Limb (tissue), 2 donors: Measurements from ENCODE around the gene SOD2.
A peak's percentile ranks its signal among the peaks of the same experiment; 100 is the strongest.
"Not testable (repeated sequence)": the region's sequence is repeated elsewhere in the genome, so short reads cannot be mapped to it uniquely, and the experiment has no call there.

Source experiments
- DNase-seq, 2 donors: peaks; one replicate each; pipeline ENCODE4 v3.0.0-alpha.2; 2016; ENCODE audit errors: extremely low spot score in 2 of 2

Gene SOD2

GRCh38 chr6:159682810-159683209, 10.2 kb downstream of the SOD2 start:
- no peak for DNase-seq

DNA sequence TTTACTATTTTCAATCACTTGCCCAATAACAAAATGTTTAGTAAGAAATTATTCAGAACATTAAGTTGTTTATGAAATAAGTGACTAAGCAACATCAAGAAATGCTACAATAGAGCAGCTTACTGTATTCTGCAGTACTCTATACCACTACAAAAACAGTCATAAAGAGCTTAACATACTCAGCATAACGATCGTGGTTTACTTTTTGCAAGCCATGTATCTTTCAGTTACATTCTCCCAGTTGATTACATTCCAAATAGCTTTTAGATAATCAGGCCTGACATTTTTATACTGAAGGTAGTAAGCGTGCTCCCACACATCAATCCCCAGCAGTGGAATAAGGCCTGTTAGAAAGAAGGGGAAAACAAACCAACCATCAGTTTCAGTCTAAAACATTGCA, 10.7 kb downstream of the SOD2 start:
- no peak for DNase-seq

DNA sequence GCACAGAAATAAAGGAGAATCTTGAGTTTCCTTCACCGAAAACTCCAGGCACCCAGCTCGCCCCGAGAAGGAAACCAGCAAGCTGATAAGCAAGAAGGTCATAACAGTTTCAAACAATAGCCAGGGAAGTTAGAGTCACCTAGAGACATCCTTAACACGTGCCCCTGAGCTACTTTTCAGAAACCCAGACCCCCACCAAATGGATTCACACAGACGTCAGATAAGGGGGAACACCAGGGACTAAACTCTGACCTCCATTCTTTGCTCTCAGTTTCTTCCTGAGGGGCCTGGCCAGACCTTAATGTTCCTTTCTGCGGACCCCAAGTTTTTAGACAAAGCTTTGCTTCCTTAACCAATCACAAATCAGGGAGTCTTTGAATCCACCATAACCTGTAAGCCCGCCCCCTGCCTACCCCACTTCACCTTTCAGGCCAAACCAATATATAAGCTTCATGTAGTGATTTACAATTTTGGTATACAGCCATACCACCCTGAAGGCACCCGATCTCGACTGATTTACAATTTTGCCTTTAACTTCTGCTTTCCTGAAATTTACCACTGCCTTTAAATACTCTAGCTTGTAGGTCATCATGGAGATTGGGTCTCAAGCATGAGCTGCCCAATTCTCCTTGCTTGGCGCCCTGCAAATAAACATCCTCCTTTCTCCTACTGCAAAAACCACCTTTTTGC, 11.7 kb downstream of the SOD2 start:
- DNase-seq, result no peak

DNA sequence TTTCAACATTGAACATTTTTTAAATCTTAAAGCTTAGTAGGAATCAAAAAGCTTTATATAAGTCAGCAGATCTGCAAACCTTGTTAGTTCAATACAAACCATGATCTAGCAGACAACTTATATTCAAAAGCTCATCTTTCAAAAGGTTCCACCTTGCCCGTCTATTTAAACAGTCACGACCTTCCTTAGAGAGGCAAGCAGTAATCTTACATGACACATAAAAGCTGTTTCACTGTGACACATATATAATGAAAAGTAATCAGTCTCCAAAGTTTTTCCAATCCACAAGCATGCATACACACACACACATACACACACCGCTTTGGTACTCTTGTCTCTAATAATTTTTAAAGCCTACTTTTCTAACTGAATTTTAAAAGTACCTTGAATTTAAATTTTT, 12.9 kb downstream of the SOD2 start:
- DNase-seq, result no peak

- DNase-seq, result no peak
These were observed 13.7 kb downstream of the SOD2 start for GRCh38 chr6:159679091-159680077.

DNA sequence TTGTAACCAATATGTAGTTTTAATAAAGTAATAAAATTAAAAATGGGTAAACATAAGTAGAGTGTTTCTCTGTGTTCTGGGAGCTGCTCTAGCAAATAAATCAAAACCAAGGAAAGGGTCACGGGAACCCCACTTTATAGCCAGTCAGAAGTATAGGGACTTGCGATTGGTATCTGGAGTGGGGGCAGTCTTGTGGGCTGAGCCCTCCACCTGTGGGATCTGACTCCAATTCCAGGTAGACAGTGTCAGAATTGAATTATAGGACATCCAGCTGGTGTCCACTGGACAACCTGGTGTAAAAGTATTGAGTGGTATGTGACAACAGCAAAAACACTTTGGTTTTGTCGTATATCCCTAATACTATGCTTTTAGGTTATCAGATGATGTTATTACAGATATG, 14.5 kb downstream of the SOD2 start:
- no peak for DNase-seq

DNA sequence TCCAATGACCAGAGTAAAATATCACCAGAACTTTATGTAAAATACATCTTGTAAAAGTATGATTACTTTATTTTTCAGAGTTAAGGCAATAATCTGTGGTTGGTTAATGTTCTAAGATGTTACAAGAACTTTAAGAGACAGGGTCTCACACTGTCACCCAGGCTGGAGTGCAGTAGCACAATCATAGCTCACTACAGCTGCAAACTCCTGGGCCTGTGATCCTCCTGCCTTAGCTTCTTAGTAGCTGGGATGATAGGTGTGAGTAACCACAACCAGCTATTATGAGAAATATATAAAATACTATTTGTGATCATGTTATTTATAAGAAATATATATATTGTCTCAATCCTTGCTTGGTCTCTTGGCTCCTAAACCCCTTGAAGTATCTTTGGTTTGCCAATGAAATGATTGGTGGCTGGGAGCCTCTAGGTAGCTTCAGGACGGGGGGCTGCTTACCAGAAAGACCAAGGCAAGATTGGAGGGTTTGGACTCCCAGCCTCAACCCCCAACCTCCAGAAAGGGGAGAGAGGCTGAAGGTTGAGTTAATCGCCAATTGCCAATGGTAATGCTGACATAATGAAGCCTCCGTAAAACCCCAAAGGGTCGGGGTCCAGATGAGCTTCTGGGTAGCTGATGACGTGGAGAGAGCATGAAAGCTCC, 15.4 kb downstream of the SOD2 start:
- DNase-seq, result no peak

- no peak for DNase-seq
These were observed 16.0 kb downstream of the SOD2 start for GRCh38 chr6:159676890-159677505.

DNA sequence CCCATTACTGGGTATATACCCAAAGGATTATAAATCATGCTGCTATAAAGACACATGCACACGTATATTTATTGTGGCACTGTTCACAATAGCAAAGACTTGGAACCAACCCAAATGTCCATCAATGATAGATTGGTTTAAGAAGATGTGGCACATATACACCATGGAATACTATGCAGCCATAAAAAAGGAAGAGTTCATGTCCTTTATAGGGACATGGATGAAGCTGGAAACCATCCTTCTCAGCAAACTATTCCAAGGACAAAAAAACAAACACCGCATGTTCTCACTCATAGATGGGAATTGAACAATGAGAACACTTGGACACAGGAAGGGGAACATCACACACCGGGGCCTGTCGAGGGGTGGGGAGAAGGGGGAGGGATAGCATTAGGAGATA, 16.8 kb downstream of the SOD2 start:
- not testable (repeated sequence) for DNase-seq

- no peak for DNase-seq
These were observed 27.0 kb downstream of the SOD2 start for GRCh38 chr6:159665868-159666635.

DNA sequence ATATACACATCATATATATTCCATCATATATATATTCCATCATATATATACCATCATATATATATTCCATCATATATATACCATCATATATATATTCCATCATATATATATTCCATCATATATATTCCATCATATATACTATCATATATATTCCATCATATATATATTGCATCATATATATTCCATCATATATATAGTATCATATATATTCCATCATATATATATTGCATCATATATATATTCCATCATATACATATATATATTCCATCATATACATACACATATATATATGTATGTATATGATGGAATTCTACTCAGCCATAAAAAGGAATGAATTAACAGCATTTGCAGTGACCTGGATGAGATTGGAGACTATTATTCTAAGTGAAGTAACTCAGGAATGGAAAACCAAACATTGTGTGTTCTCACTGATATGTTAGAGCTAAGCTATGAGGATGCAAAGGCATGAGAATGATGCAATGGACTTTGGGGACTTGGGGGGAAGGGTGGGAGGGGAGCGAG, 29.6 kb downstream of the SOD2 start:
- not testable (repeated sequence) for DNase-seq

DNA sequence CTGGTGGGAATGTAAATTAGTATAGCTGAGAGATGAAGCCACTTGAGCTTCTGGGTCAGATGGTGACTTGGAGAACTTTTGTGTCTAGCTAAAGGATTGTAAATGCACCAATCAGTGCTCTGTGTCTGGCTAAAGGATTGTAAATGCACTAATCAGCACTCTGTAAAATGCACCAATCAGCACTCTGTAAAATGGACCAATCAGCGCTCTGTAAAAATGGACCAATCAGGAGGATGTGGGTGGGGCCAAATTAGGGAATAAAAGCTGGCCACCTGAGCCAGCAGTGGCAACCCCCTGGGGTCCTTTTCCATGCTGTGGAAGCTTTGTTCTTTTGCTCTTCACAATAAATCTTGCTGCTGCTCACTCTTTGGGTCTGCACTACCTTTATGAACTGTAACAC, 31.1 kb downstream of the SOD2 start:
- not testable (repeated sequence) for DNase-seq

- DNase-seq, result no peak
These were observed 37.5 kb downstream of the SOD2 start for GRCh38 chr6:159655409-159655988.

- peak in 1 of 2 donors; percentile 91 for DNase-seq
These were observed 38.5 kb downstream of the SOD2 start for GRCh38 chr6:159654483-159655098.

- no peak for DNase-seq
These were observed 42.7 kb downstream of the SOD2 start for GRCh38 chr6:159650314-159650713.

- no peak for DNase-seq
These were observed 43.6 kb downstream of the SOD2 start for GRCh38 chr6:159649441-159649840.

DNA sequence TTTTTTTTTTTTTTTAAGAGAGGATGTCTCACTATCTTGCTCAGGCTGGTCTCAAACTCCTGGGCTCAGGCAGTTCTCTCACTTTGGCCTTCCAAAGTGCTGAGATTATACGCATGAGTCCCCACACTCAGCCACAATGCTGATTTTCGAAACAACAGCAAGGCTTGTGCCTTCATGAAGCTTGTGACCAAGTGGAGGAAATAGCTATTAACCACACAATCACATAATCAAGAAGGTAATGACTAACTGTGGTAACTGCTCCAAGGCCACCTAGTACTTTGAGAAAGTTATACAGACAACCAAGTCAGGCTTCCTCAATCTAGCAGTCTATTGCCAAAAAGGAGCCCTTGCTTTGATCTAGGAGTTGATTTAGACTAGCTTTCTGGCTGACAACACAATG, 46.3 kb downstream of the SOD2 start:
- DNase-seq, result no peak

GRCh38 chr6:159646116-159646515, 46.9 kb downstream of the SOD2 start:
- DNase-seq, result no peak

DNA sequence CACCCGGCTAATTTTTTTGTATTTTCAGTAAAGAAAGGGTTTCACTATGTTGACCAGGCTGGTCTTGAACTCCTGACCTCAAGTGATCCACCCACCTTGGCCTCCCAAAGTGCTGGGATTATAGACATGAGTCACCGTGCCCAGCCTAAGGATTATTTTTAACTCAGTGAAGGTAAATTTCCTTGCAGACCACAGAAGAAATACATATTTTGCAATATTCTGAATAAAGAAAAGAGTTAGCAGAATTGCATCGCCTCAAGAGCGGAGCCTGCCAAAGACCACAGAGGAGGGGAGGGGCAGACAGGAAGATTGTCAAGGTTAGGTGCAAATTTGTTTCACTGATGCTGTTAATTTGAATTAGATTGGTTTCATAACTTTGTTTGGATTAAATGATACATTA, 47.4 kb downstream of the SOD2 start:
- DNase-seq, result no peak
